ENCODE data around the gene SLC39A3. TPM values are rescaled to one million over a fixed set of nuclear protein-coding genes. Genes with fewer than 3 reads are reported as not detected.

The SLC39A3 gene
- total RNA-seq, 1 donor: 33.7 TPM

DNA sequence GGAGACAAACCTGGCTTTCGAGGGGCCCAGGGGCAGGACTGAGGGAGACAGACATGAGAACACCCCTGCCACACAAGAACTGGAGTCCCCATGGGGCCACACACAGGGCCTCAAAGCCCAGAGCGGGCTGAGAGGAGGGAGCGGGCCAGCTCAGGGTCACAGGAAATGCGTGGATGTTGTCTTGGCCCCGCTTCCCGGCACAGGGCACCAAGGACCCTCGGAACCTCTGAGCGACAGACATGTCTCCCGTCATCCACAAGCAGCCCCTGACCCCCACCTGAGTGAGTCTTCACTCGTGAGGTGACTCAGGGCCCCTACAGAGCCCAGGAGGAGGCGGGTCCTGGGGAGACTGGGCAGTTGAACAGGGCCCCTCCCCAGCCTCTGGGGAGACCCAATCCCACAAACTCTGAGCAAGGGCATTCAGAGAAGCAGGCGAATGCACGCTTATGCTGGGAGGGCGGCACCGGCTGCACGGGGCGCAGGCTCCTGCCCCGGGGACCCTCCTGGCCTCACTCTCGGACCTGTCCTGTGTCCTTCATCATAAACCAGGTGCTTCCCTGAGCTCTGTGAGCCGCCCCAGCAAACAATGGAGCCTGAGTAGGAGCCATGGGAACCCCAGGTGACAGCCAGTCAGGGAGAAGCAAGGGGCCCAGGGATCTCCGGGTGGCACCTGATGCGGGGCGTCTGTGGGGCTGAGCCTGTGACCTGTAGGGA is 23.1 kb upstream of the SLC39A3 start:
- H2AFZ ChIP-seq (ENCODE audit: low read length): no peak overlapping the region
- no peak overlapping the region for H3K4me2 ChIP-seq (ENCODE audit: insufficient read depth, low read length)
- TF ChIP-seq, protein P1, sequence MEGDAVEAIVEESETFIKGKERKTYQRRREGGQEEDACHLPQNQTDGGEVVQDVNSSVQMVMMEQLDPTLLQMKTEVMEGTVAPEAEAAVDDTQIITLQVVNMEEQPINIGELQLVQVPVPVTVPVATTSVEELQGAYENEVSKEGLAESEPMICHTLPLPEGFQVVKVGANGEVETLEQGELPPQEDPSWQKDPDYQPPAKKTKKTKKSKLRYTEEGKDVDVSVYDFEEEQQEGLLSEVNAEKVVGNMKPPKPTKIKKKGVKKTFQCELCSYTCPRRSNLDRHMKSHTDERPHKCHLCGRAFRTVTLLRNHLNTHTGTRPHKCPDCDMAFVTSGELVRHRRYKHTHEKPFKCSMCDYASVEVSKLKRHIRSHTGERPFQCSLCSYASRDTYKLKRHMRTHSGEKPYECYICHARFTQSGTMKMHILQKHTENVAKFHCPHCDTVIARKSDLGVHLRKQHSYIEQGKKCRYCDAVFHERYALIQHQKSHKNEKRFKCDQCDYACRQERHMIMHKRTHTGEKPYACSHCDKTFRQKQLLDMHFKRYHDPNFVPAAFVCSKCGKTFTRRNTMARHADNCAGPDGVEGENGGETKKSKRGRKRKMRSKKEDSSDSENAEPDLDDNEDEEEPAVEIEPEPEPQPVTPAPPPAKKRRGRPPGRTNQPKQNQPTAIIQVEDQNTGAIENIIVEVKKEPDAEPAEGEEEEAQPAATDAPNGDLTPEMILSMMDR (IDR thresholded peaks at IDR 0.05; ENCODE audit: extremely low read depth, low read depth, low read length): no peak
- H3K4me1 ChIP-seq (ENCODE audit: insufficient read depth, low read length): no peaks in the 10 kb centered on the region
- H3K4me3 ChIP-seq (ENCODE audit: insufficient read depth, low read length): no peak overlapping the region
- DNase-seq (ENCODE audit: insufficient read length, low spot score, missing footprints): peak; percentile 83
- H3K27me3 ChIP-seq (ENCODE audit: insufficient read depth, low read length): no peaks in the 10 kb centered on the region
- H3K36me3 ChIP-seq (ENCODE audit: insufficient read depth, low read length): peaks cover 59% of the 10 kb centered on the region
- peaks cover 15% of the 10 kb centered on the region for H3K79me2 ChIP-seq (ENCODE audit: insufficient read depth, low read length)
- no peaks in the 10 kb centered on the region for H3K9me3 ChIP-seq (ENCODE audit: low read depth, low read length)
- H4K20me1 ChIP-seq (ENCODE audit: insufficient read depth, low read length): peaks cover 6% of the 10 kb centered on the region
- H3K27ac ChIP-seq (ENCODE audit: low read depth, low read length): no peak overlapping the region

DNA sequence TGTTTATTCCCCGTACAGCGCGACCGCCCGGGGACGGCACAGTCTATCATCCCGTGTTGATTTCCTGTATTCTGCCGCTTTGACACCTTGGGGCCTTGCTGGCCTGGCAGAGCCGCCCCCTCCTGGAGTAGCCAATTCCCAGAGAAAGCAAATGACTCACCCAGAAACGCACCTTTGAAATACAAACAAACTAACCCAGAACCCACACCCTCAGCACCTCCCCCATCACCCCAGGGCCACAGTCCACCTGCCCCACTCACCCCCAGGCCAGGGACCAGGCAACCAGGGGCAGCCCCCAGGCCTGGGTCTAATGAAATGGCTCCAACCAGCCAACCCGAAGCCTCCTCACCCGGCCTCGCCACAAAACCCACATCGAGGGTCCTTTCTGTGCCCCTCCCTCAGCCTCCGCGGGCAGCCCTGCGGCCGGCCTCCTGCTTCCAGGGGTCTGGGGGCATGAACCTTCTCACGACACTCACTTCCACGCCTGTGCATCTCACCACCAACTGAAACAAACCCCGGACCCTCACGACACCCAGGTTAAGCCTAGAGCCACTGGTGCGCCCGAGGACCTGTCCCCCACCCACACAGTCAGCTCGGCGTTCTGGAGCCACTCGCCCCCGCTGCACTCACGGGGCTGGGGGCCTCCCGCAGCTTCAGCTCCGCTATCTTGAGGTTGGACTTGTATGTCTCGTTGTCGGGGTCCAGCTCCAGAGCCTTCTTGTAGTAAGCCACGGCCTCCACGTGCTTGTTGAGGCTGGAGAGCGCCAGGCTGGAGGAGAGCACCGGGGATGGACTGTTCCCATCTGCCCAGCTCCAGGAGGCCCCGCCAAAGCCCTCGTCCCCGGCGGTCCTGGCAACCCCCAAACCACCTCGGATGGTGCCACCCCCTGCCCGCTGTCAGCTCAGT is 22.3 kb upstream of the SLC39A3 start:
- Histone ChIP-seq H3K9me3 (ENCODE audit: low read depth, low read length) (no peaks in the 10 kb centered on the region), H3K27me3 (ENCODE audit: insufficient read depth, low read length) (no peaks in the 10 kb centered on the region), H4K20me1 (ENCODE audit: insufficient read depth, low read length) (peaks cover 2% of the 10 kb centered on the region), H3K4me1 (ENCODE audit: insufficient read depth, low read length) (no peaks in the 10 kb centered on the region), H3K4me3 (ENCODE audit: insufficient read depth, low read length) (no peak overlapping the region), H3K79me2 (ENCODE audit: insufficient read depth, low read length) (peaks cover 6% of the 10 kb centered on the region), H3K4me2 (ENCODE audit: insufficient read depth, low read length) (no peak overlapping the region), H3K36me3 (ENCODE audit: insufficient read depth, low read length) (peaks cover 59% of the 10 kb centered on the region), H2AFZ (ENCODE audit: low read length) (no peak overlapping the region), H3K27ac (ENCODE audit: low read depth, low read length) (no peak overlapping the region)
- TF ChIP-seq, protein P1 (IDR thresholded peaks at IDR 0.05; ENCODE audit: extremely low read depth, low read depth, low read length): no peak
- DNase-seq (ENCODE audit: insufficient read length, low spot score, missing footprints): peak; percentile 79

GRCh38 chr19:2761309-2761677 is 21.5 kb upstream of the SLC39A3 start:
- Histone ChIP-seq H3K9me3 (ENCODE audit: low read depth, low read length) (no peaks in the 10 kb centered on the region), H3K4me3 (ENCODE audit: insufficient read depth, low read length) (no peak overlapping the region), H3K27me3 (ENCODE audit: insufficient read depth, low read length) (no peaks in the 10 kb centered on the region), H3K27ac (ENCODE audit: low read depth, low read length) (no peak overlapping the region), H3K4me1 (ENCODE audit: insufficient read depth, low read length) (no peaks in the 10 kb centered on the region), H4K20me1 (ENCODE audit: insufficient read depth, low read length) (peaks cover 2% of the 10 kb centered on the region), H3K36me3 (ENCODE audit: insufficient read depth, low read length) (peaks cover 58% of the 10 kb centered on the region), H2AFZ (ENCODE audit: low read length) (no peak overlapping the region), H3K79me2 (ENCODE audit: insufficient read depth, low read length) (no peaks in the 10 kb centered on the region), H3K4me2 (ENCODE audit: insufficient read depth, low read length) (no peak overlapping the region)
- TF ChIP-seq, protein P1 (IDR thresholded peaks at IDR 0.05; ENCODE audit: extremely low read depth, low read depth, low read length): no peak
- DNase-seq (ENCODE audit: insufficient read length, low spot score, missing footprints): peak; percentile 72

GRCh38 chr19:2759965-2760364 is 20.1 kb upstream of the SLC39A3 start:
- peak; percentile 32 for DNase-seq (ENCODE audit: insufficient read length, low spot score, missing footprints)
- H4K20me1 ChIP-seq (ENCODE audit: insufficient read depth, low read length): peaks cover 2% of the 10 kb centered on the region
- H3K4me2 ChIP-seq (ENCODE audit: insufficient read depth, low read length): no peak overlapping the region
- H3K4me3 ChIP-seq (ENCODE audit: insufficient read depth, low read length): no peak overlapping the region
- H2AFZ ChIP-seq (ENCODE audit: low read length): no peak overlapping the region
- TF ChIP-seq, protein P1 (IDR thresholded peaks at IDR 0.05; ENCODE audit: extremely low read depth, low read depth, low read length): no peak
- H3K27ac ChIP-seq (ENCODE audit: low read depth, low read length): no peak overlapping the region
- no peaks in the 10 kb centered on the region for H3K4me1 ChIP-seq (ENCODE audit: insufficient read depth, low read length)
- H3K9me3 ChIP-seq (ENCODE audit: low read depth, low read length): no peaks in the 10 kb centered on the region
- H3K79me2 ChIP-seq (ENCODE audit: insufficient read depth, low read length): no peaks in the 10 kb centered on the region
- H3K27me3 ChIP-seq (ENCODE audit: insufficient read depth, low read length): no peaks in the 10 kb centered on the region
- H3K36me3 ChIP-seq (ENCODE audit: insufficient read depth, low read length): peaks cover 51% of the 10 kb centered on the region

Measured in osteoblast (primary cell).